ENCODE measurements around the gene LTBP1. TPM values are rescaled to one million over a fixed set of nuclear protein-coding genes. Genes with fewer than 3 reads are reported as not detected.
A peak's percentile ranks its signal among the peaks of the same experiment; 100 is the strongest.

LTBP1 gene
- total and polyA plus RNA-seq, 2 experiments from 2014 or later: 35.6 to 68.9 TPM

GRCh38 chr2:32947484-32948143 is 861 bp downstream of the LTBP1 start:
- peak overlapping the region; percentile 91 for H3K4me2 ChIP-seq
- H3K27ac ChIP-seq: peak overlapping the region; percentile 96
- WGBS (ENCODE audit: low lambda C conversion rate, missing lambda C conversion rate): under 1% methylated on average over 48 of the region's 75 CpGs
- TF ChIP-seq CTCF (IDR thresholded peaks at IDR 0.05; ENCODE audit: poor library complexity) (no peak), EZH2 (IDR thresholded peaks at IDR 0.05; ENCODE audit: borderline replicate concordance) (no peak), EZH2phosphoT487 (IDR thresholded peaks at IDR 0.05; ENCODE audit: low read depth, severe bottlenecking, unreplicated experiment) (no peak)
- no peaks in the 10 kb centered on the region for H4K20me1 ChIP-seq (ENCODE audit: insufficient read depth, poor library complexity, severe bottlenecking)
- peak; percentile 62 for DNase-seq (ENCODE audit: low spot score)
- H3K4me3 ChIP-seq: peak overlapping the region; percentile 97
- H3K36me3 ChIP-seq (replicated peaks; ENCODE audit: insufficient read depth, low read depth): no peaks in the 10 kb centered on the region
- no peaks in the 10 kb centered on the region for H3K27me3 ChIP-seq
- peaks cover 29% of the 10 kb centered on the region for H3K79me2 ChIP-seq
- peaks cover 5% of the 10 kb centered on the region for H3K4me1 ChIP-seq (ENCODE audit: insufficient read depth)
- no peaks in the 10 kb centered on the region for H3K9me2 ChIP-seq (replicated peaks; ENCODE audit: insufficient read depth)
- no peaks in the 10 kb centered on the region for H3K9me3 ChIP-seq (ENCODE audit: low read depth)
- peak overlapping the region; percentile 57 for H2AFZ ChIP-seq

- Histone ChIP-seq H3K27ac (peak overlapping the region; percentile 96), H3K27me3 (no peaks in the 10 kb centered on the region), H3K4me3 (peak overlapping the region; percentile 97), H3K79me2 (peaks cover 33% of the 10 kb centered on the region), H3K9me3 (ENCODE audit: low read depth) (no peaks in the 10 kb centered on the region), H4K20me1 (ENCODE audit: insufficient read depth, poor library complexity, severe bottlenecking) (no peaks in the 10 kb centered on the region), H3K4me2 (peak overlapping the region; percentile 91), H3K4me1 (ENCODE audit: insufficient read depth) (peaks cover 5% of the 10 kb centered on the region), H2AFZ (peak overlapping the region; percentile 57), H3K9me2 (replicated peaks; ENCODE audit: insufficient read depth) (no peaks in the 10 kb centered on the region), H3K36me3 (replicated peaks; ENCODE audit: insufficient read depth, low read depth) (no peaks in the 10 kb centered on the region)
- WGBS (ENCODE audit: low lambda C conversion rate, missing lambda C conversion rate): 42% methylated on average over 3 of the region's 3 CpGs
- no peak for DNase-seq (ENCODE audit: low spot score)
- TF ChIP-seq EZH2 (IDR thresholded peaks at IDR 0.05; ENCODE audit: borderline replicate concordance) (no peak), EZH2phosphoT487 (IDR thresholded peaks at IDR 0.05; ENCODE audit: low read depth, severe bottlenecking, unreplicated experiment) (no peak), CTCF (IDR thresholded peaks at IDR 0.05; ENCODE audit: poor library complexity) (no peak)
Measured at GRCh38 chr2:32948266-32948665, 1.5 kb downstream of the LTBP1 start.

GRCh38 chr2:32949260-32949659 is 2.5 kb downstream of the LTBP1 start:
- Histone ChIP-seq H4K20me1 (ENCODE audit: insufficient read depth, poor library complexity, severe bottlenecking) (no peaks in the 10 kb centered on the region), H3K9me2 (replicated peaks; ENCODE audit: insufficient read depth) (no peaks in the 10 kb centered on the region), H3K9me3 (ENCODE audit: low read depth) (no peaks in the 10 kb centered on the region), H3K27ac (no peak overlapping the region), H3K36me3 (replicated peaks; ENCODE audit: insufficient read depth, low read depth) (no peaks in the 10 kb centered on the region), H3K4me3 (no peak overlapping the region), H3K4me2 (peak overlapping the region; percentile 91), H2AFZ (no peak overlapping the region), H3K4me1 (ENCODE audit: insufficient read depth) (peaks cover 5% of the 10 kb centered on the region), H3K79me2 (peaks cover 33% of the 10 kb centered on the region), H3K27me3 (no peaks in the 10 kb centered on the region)
- DNase-seq (ENCODE audit: low spot score): no peak
- TF ChIP-seq EZH2phosphoT487 (IDR thresholded peaks at IDR 0.05; ENCODE audit: low read depth, severe bottlenecking, unreplicated experiment) (no peak), EZH2 (IDR thresholded peaks at IDR 0.05; ENCODE audit: borderline replicate concordance) (no peak)
- WGBS (ENCODE audit: low lambda C conversion rate, missing lambda C conversion rate): 91% methylated on average over 3 of the region's 3 CpGs

- Histone ChIP-seq H3K79me2 (peaks cover 33% of the 10 kb centered on the region), H3K27me3 (no peaks in the 10 kb centered on the region), H3K4me2 (no peak overlapping the region), H3K36me3 (replicated peaks; ENCODE audit: insufficient read depth, low read depth) (no peaks in the 10 kb centered on the region), H3K9me3 (ENCODE audit: low read depth) (no peaks in the 10 kb centered on the region), H3K9me2 (replicated peaks; ENCODE audit: insufficient read depth) (no peaks in the 10 kb centered on the region), H2AFZ (no peak overlapping the region), H4K20me1 (ENCODE audit: insufficient read depth, poor library complexity, severe bottlenecking) (no peaks in the 10 kb centered on the region), H3K4me3 (no peak overlapping the region), H3K27ac (no peak overlapping the region), H3K4me1 (ENCODE audit: insufficient read depth) (peaks cover 5% of the 10 kb centered on the region)
- TF ChIP-seq CTCF (IDR thresholded peaks at IDR 0.05; ENCODE audit: poor library complexity) (no peak), EZH2 (IDR thresholded peaks at IDR 0.05; ENCODE audit: borderline replicate concordance) (no peak), EZH2phosphoT487 (IDR thresholded peaks at IDR 0.05; ENCODE audit: low read depth, severe bottlenecking, unreplicated experiment) (no peak)
- 96% methylated on average over 4 of the region's 4 CpGs for WGBS (ENCODE audit: low lambda C conversion rate, missing lambda C conversion rate)
- no peak for DNase-seq (ENCODE audit: low spot score)
Measured at GRCh38 chr2:32951672-32952071, 4.9 kb downstream of the LTBP1 start.

Data from hepatocyte (in vitro differentiated cells).